RKO (cell line): ENCODE measurements around the gene BSG.
"Not testable (repeated sequence)": the region's sequence is repeated elsewhere in the genome, so short reads cannot be mapped to it uniquely, and the experiment has no call there.

Experiments used
- DNase-seq: peaks from one replicate; pipeline ENCODE4 v3.0.0-alpha.2; 2016; ENCODE audit warnings: low spot score

BSG gene

DNA sequence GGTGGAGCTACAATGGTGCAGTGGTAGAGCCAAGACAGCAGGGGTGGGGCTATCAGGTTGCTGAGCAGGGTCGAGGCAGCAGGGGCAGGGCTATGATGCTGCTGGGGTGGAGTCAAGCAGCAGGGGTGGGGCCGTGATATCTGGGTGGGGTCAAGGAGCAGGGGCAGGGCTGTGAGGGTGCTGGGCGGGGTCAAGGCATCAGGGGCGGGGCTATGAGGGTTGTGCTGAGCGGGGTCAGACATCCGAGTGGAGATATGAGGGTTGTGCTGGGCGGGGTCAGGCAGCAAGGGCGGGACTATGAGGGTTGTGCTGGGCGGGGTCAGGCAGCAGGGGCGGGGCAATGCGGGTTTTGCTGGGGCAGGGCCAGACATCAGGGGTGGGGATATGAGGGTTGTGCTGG, 32.0 kb downstream of the BSG start:
- no peak for DNase-seq

GRCh38 chr19:605061-605971, 32.9 kb downstream of the BSG start:
- not testable (repeated sequence) for DNase-seq

DNA sequence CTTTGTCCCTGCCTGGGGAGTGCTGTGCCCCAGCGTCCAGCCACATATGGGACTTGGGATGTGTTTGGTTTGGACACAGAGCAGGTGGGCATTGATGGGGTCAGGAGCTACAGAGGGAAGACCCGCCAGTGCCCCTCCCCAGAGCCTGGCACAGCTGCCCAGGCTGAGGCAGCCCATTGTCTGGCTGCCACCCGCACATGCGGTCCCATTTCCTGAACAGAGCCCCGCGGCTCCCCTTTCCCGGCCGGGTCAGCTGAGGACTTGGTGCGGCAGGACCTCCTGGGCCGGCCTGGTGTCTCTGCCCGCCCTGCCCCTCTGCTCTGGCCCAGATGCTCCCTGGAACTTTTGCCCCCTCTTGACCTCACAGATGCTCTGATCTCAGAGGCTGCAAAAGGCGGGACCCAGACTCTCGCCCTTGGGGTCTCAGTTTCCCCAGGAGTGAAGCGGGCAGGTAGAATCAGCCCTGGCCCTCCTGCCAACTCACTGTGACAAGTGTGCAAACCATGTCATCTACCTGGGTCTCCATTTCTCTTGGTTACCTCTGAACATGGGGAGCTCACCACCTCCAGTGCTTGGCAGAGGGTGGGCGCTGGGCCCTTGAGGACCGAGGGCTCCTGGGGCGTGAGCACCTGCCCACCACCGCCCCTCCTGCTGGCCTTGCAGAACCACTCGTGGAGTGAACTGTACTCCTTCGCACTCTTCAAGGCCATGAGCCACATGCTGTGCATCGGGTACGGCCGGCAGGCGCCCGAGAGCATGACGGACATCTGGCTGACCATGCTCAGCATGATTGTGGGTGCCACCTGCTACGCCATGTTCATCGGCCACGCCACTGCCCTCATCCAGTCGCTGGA, 35.1 kb downstream of the BSG start:
- DNase-seq = no peak

- no peak for DNase-seq
Observed at GRCh38 chr19:608155-609003, 36.0 kb downstream of the BSG start.

- peak; percentile 45 for DNase-seq
Observed at GRCh38 chr19:609004-609346, 36.6 kb downstream of the BSG start.

DNA sequence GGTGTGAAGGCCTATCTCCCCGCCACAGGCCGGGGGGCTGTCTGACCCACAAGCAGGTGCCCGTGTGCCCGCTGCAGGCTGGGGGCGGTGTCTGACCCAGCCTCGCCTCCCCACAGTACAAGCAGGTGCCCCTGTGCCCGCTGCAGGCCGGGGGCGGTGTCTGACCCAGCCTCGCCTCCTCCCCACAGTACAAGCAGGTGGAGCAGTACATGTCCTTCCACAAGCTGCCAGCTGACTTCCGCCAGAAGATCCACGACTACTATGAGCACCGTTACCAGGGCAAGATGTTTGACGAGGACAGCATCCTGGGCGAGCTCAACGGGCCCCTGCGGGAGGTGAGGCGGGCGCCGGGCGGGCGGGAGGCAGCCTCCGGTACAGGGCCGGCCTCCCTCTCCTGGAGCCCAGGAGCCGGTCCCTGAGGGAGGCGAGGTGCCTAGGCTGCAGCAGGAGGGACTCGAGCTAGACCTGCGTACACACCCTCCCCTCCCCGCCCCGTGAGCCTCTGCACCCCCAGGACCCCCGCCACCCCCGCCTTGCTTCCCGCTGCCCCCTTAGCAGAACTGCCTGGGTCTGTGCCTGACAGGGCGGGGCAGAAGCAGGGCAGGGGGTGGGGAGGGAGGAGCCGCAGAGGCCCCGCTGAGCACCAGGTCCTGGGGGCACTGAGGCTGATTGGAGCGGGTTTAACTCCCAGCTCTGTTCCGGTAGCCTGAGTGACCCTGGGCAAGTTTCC, 37.8 kb downstream of the BSG start:
- DNase-seq = no peak

DNA sequence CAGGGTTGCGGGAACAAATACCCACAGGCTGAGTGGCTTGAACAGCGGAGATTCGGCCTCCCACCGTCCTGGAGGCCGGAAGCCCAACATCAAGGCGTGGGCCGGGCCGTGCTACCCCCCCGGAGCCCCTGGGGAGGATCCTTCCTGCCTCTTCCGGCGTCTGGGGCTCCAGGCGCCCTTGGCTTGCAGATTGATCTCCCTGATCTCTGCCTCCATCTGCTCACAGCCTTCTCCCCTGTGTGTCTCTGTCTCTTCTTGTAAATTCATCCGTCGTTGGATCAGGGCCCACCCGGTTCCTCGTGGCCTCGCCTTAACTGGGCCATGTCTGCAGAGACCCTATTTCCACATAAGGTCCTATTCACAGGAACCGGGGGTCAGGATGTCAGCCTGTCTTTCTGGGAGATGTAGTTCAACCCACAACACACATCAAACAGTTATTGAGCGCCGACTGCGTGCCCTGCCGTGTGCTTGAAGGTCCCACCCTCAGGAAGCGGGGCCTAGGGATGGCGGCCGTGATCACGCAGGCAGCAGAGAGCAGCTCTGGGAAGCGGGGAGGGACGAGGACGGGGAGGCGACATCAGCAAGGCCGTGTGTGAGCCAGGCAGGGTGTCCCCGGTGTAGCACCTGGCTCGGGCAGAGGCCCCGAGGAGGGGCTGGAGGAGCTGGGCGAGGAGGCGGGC, 38.5 kb downstream of the BSG start:
- no peak for DNase-seq

DNA sequence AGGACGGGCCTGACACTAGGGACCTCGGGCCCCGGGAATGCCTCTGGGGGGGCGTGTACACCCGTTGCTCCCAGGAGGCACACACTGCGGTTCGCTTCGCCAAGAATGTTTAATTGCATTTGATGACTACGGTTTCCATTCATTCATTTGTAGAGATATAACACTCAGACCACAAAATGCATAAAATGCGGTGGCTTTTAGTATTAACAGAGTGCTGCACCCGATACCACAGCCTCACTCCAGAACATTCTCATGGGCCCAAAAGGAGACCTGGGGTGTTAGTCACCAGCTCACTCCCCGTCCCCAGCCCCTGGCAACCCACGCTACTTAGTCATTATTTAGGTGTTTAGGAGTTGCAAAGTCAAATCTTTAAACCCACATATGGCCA, 39.1 kb downstream of the BSG start:
- no peak for DNase-seq

DNA sequence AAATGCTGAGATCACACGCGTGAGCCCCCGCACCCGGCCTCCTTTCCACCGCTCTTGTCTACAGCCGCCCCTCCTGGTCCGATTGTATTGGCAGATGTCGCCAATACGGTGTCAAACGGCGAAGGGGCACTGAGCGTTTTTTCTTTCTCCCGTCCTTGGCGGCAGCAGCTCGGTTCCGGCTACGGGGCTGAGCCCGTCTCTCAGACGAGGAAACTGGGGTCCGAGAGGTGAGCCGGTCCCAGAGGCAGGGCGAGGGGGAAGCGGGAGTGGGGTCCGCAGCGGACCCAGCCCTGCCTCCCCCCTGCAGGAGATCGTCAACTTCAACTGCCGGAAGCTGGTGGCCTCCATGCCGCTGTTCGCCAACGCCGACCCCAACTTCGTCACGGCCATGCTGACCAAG, 40.5 kb downstream of the BSG start:
- DNase-seq = no peak

DNA sequence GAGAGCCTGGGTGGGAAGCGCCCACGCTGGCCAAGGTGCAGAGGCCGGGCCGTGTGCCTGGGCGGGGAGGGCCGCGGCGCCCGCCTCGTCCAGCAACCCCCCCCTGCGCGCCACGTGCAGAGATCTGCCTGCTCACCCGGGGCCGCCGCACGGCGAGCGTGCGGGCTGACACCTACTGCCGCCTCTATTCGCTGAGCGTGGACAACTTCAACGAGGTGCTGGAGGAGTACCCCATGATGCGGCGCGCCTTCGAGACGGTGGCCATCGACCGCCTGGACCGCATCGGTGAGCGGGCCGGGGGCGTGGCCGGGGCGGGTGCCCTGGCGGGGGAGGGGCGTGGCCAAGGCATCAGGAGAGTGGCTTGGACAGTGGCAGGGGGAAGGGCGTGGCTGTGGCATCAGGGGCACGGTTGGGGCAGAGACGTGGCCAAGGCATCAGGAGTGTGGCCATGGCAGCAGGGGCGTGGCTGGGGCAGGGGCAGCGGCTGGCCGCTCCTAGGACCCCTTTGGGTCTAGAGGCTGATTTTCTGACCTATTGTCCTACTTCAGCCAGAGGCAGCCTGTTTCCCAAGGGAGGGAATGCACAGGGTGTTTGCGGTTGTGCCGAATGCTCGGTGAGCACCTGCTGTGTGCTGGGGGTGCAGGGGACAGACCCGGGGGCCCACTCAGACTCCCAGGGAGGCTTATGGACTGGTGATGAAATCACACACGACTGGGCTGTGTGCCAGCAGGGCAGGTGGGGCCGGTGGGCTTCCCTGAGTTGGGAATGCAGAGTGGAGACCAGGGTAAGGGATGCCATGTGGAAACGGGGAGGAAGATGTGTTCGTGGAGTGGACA, 41.6 kb downstream of the BSG start:
- DNase-seq = no peak

DNA sequence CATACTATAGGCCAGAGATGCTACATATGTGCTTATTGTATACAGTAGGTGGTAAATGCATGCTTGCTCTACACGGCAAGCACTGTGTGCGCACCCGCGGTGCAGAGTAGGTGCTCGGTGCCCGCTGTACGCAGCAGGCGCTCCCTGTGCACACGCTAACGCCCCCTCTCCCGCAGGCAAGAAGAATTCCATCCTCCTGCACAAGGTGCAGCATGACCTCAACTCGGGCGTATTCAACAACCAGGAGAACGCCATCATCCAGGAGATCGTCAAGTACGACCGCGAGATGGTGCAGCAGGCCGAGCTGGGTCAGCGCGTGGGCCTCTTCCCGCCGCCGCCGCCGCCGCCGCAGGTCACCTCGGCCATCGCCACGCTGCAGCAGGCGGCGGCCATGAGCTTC, 43.2 kb downstream of the BSG start:
- no peak for DNase-seq

- no peak for DNase-seq
Observed at GRCh38 chr19:616062-616700, 43.8 kb downstream of the BSG start.

GRCh38 chr19:616747-617526, 44.5 kb downstream of the BSG start:
- no peak for DNase-seq

- no peak for DNase-seq
Observed at GRCh38 chr19:617551-618246, 45.3 kb downstream of the BSG start.

DNA sequence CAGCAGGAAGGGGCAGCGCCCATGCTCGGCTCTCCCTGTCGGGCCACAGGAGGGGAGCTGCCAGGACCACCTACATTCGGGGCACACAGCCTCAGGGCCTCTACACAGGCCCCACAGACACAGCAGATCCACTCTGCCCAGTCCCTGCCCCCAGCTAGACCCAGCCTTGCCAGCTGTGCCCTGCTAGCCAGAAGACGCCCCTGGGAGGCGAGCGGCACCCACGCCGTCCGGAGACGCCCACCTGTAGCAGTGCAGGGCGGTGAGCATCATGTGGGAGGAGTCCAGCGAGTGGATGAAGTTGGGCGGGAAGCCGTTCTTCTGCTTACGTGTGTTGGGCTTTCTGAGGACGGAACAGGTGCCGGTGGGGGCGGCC, 45.8 kb downstream of the BSG start:
- no peak for DNase-seq

GRCh38 chr19:618674-619285, 46.4 kb downstream of the BSG start:
- DNase-seq = no peak

- DNase-seq = no peak
Observed at GRCh38 chr19:619286-620002, 47.0 kb downstream of the BSG start.
